ENCODE results near the gene SENP6.

DNA sequence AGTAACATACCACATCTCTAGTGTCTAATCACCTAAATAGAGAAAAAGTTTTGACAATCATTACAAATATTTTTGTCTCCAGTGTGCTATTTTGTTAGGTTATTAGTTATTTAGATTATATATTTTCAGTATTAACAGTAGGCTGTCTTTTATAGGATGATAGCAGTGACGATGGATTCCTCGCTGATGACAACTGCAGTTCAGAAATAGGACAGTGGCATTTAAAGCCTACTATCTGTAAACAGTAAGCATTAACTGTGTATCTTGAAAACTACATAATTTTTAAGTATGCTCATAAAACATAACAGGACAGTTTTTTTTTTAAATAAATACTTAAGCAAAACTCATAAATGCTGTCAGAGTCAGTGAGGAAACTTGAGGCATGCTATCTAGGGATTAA lies 109.5 kb downstream of the SENP6 start:
- TF ChIP-seq, protein P1, sequence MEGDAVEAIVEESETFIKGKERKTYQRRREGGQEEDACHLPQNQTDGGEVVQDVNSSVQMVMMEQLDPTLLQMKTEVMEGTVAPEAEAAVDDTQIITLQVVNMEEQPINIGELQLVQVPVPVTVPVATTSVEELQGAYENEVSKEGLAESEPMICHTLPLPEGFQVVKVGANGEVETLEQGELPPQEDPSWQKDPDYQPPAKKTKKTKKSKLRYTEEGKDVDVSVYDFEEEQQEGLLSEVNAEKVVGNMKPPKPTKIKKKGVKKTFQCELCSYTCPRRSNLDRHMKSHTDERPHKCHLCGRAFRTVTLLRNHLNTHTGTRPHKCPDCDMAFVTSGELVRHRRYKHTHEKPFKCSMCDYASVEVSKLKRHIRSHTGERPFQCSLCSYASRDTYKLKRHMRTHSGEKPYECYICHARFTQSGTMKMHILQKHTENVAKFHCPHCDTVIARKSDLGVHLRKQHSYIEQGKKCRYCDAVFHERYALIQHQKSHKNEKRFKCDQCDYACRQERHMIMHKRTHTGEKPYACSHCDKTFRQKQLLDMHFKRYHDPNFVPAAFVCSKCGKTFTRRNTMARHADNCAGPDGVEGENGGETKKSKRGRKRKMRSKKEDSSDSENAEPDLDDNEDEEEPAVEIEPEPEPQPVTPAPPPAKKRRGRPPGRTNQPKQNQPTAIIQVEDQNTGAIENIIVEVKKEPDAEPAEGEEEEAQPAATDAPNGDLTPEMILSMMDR (IDR thresholded peaks at IDR 0.05): no peak
- no peak for TF ChIP-seq POLR2A (IDR thresholded peaks at IDR 0.05)
